GM19397 (cell line): ENCODE results near the gene TREM2.
"Not testable (repeated sequence)": the region's sequence is repeated elsewhere in the genome, so short reads cannot be mapped to it uniquely, and the experiment has no call there.

Experiments used
- ATAC-seq: cut with Tn5 transposase; IDR thresholded peaks from one replicate; pipeline ENCODE4 v1.9.1; 2021; ENCODE audit warnings: mild to moderate bottlenecking, moderate library complexity; ENCODE audit not compliant: unreplicated experiment

TREM2 gene

DNA sequence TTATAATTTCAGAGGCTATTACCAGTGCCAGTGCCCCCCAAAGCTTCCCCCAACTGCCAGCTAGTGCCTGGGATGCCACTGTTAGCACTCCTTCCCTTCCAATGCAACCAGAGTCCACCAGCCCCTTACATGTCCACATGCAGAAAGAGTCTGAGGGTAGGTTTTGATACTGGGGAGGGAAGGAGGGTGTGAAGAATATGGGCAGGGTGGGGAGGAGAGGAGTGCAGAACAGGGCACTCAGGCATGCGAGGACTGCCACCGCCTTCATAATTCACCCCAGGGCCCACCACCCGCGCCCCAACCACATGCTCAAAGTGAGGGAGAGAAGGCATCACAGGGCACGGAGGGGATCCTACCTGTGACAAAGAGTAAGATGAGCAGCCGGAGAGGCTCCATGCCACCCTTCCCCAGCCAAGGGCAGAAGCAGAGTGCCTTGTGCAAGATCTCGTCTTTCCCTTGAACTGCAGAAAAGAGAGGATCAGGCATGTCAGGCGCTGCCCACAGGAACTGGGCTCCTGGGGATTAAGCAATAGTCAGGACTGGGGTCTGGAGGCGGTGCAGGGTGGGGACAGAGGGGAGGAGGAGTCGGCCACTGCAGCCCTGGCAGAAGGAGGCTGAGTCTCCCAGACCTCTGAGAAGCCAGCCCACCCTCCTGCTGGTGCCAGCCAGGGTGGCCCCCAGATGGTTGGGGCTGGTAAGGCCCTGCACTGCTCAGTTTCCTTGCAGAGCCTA, at the start of gene TREM2:
Gene TREM2, minus strand, starts transcription at position 430 of the 732 bp plus-strand sequence. Its CDS starts 34 bp downstream, at position 396.
- no peak for ATAC-seq

DNA sequence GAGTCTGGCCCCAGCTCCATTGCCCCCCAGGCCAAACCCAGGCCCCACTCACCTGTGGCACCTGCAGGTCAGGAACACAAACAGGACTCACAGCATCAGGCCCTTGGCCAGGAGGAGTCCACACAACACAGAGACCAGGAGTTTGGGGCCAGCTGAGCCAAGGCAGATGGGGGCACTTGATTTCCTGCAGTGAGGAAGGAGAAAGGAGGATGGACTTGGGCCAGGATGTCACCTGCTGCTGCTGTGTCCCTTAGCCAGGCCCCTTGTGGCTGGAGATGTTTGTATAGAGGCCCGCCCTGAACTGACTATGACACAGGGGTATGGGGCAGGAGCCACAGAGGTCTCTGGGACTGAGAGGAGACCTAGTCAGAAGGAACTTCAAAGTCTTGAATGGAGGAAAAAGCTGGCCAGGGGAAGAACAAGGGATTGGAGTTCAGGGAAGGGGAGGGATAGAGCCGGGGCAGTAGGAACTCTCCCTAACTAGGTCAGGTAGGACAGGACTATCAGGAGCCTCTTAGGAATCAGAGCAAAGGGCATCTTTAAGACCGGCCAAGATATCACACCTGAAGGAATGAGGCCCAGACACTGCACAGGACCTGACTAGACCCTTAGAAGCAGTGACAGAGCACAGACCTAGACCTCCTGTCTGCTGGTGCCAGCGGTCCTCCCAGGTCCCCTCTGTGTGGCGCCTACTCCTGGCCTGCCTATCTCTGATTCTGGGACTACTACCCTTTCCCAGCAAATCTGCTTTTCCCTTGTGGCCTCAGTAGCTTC, 46.8 kb upstream of the TREM2 start:
- no peak for ATAC-seq

DNA sequence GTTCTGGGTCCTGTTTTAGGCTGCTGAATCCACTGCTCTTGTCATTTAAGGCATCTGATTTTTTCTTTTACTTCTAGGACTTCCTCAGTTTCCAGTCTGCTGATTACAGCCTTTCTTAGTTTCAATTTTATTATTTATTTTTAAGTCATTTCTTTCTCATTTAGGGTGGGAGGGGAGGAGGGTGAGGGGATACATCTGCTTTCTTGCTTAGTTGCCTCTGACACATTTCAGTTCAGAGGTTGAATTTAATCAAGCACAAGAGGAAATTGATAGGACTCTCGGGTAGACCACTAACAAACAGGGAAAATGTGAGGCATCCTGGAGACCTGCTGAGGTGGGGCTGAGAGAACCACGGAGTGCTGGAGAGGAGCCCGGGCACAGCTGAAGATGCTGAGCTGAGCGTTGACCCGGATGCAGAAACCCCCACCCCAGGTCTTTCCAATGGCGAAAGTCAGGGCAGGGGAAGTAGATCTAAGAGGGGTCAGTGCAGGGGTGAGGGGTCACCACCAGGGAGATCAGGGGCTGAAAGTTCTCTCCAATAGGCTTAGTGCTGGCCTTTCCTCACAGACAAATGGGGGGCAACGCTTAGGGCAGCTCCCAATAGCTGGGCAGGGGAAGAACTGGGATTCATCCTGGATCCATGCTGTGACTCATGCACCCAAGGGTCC, 45.7 kb upstream of the TREM2 start:
- no peak for ATAC-seq

DNA sequence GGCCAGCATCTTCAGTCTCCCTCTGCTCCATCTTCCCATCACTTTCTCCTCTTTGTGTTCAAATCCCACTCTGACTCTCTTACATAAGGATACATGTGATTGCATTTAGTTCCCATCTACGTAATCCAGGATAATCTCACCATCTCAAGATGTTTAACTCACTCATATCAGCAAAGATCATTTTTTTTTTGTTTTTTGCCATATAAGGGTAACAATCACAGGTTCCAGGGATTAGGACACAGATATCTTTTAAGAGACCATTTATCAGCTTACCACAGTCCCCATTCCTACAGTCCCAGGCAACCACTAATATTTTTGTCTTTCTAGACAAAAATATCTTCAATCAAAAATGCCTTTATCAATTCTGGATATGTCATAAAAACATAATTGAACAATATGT, 41.2 kb upstream of the TREM2 start:
- ATAC-seq = no peak

DNA sequence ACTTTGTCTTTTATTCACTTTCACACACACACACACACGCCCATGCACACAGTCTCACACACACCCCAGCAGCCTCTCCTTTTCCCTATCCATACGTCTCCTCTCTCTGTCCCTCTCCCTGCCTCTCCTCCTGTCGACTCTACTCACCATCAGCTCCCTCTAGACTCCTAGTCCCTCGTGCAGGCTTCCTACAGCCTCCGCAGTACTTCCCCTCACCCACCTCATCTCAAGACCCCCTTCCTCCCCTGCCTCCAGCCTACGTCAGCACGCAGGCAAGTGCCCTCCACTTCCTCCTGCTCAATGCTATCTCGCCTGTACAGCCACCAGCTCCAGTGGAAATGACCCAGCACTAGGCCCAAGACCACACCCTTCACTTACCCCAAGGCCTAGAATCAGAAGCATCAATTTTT, 38.9 kb upstream of the TREM2 start:
- ATAC-seq = no peak

DNA sequence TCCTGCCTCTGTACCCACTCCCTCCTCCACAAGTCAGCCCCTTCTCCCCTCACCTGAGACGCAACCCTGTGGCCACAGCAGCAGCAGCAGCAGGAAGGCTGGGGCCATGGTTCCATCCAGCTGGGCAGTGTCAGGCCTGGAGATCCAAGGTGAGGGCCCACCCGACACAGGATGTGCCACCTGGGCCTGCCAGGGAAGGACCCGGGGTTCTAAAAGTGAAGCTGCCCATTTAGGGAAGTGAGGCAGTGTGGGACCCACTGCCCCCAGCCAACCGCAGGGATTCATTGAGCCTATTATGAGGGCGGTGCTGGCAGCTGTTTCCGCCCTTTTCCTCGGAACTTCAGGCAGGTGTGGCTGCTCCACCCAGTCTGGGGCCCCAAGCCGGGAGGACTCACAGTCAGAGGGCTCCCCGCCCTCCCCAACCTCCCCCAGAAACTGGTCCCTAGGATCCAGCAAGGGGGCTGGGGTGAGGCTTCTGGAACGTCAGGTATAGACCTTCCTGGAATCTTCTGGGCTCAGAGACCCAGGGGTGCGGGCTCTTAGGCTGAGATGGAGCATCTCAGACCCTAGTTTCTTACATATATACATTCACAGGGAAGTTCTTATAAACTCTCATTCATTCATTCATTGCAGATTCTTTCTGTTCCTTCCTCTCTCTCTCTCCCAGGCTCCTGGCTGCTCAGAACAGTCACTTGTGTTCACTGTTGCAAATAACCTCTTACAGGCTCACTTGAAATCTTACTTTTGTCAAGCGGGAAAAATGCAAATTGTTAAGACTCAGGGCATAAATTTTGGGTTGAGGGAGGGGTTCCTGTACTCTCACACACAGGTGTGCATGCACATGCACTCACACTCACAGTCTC, 38.2 kb upstream of the TREM2 start, which contains the start of gene TREML2:
Gene TREML2, minus strand, starts transcription at position 249 of the 863 bp plus-strand sequence. Its CDS starts 141 bp downstream, at position 108.
- ATAC-seq = no peak

DNA sequence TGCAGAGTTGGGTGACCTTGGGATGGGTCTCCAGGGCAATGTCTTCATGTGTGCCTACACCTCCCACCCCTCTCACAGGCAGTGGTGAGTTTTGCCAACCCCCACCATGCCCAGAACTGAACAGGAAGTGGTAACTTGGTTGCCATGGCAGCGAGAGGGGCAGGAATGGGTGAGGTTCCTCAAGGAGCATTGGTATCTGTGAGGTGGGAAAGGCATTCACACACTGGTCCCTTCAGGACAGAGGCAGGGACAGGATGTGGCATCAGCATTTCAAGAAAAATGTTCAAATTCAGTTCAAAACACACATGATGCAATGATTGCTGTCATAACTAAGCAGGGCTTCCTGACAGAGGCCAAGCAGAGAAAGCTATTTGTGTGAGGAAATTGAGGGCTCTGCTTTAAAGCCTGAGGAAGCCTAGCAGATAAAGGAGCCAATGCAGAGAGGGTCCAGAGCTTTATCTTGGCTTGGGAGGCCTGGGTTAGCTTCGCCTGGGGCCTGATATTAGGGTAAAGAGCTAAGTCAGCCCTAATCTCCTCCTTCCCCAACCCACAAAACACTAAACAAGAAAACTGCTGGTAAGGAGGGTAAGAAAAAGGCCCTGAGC, 37.5 kb upstream of the TREM2 start:
- ATAC-seq = no peak

DNA sequence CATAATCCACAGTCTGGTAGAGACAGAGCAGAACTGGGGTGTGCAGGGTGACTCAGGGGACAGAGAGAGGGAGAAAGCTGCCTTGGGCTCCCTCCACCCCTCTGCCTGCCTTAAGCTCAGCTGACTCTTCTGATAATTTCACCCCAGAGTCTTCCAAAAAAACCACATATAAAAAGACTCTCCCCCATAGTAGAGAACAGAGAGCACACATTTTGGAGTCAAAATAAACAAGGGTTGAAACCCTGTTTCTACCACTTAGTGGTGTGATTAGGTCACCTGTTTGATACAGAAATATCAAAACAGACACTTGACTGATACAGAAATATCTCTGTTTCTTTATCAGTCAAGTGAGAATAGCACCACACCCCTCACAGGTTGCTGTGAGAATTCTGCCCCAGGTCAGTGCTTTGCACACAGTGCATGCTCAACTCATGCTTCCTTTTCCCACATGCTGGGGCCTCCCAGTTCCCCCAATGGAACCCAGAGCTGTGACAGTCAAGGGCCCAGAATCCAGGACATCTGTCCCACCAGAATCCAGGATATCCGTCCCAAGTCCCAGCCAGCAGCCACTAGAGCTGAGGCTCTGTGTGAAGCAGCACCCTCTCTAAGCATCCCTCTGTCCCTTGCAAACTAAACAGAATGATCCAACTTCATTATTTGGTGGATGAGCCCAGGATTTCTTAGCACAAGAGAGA, 36.8 kb upstream of the TREM2 start:
- no peak for ATAC-seq

DNA sequence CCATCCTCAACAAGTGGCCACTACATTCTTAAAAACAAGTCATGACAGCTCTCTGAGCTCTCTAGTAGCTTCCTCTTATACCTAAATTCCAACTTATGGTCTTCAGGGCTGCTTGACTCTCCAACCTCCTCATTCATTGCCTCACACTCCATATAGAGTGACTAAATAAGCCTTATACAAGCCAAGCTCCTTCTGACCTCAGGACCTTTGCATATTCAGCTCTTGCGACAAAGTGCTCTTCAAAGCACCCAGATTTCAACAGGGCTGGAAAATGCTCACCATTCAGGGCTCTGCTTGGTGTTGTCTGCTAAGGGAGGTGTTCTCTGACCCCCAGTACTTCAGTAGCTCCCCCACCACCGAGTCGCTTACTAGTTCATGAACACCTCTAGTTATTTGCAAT, 34.3 kb upstream of the TREM2 start:
- no peak for ATAC-seq

DNA sequence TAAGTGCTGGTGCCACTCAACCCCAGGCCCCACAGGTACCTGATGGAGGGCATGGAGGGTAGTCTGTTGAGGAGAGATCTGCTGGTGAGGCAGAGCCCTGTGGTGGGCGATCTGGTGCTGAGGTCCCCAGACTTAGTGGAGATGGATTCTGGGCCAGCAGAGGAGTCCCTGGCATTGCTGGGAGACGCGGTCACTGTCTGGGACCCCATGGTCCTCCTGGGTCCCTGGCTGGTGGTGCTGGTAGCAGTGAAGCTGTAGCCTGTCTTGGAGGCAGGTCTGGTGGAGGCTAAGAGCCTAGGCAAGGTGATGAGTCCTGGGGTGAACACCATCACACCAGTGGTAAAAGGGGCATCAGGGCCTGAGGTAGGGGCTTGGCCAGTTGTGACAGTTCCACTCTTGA, 31.5 kb upstream of the TREM2 start:
- no peak for ATAC-seq

DNA sequence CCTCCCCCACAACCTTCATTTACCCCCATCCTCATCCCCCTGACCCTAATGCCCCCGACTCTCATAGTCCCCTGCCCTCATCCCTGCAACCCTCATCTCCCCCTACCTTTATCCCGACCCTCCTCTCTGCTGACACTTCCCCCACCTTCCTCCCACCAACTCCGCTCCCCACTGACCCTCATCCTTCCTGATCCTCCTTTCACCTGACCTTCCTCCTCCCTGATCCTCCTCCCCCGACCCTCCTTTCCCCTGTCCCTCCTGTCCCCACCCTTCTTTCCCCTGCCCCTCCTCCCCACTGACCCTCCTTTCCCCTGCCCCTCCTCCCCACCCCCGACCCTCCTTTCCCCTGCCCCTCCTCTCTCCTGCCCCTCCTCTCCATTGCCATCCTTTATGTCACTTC, 31.0 kb upstream of the TREM2 start:
- ATAC-seq = no peak

DNA sequence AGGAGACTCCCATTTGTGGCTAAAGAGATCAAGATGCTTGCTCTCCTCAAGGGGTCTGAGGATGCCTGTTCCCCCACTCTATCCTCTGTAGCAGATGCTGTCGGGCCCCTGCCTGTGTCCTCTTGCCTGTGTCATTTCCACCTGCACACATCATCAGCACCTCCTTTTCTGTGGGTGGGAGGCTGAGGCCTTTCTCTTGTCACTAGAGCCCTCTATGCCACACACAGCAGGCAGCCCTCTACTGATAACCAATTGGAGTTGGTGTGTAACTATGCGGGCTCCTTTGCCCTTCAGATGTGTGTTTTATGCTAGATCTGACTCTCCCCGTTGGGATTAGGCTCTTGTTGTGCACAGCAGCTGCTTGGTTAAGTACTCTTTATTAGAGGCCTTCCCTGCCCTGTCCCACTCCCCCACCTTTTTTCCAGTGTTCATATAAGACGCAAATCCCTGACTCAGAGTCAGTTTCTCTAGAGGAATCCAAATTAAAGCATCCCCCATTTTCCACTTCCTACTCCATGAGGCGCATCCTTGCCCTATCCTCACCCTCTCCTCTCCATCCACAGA, 30.3 kb upstream of the TREM2 start:
- no peak for ATAC-seq

DNA sequence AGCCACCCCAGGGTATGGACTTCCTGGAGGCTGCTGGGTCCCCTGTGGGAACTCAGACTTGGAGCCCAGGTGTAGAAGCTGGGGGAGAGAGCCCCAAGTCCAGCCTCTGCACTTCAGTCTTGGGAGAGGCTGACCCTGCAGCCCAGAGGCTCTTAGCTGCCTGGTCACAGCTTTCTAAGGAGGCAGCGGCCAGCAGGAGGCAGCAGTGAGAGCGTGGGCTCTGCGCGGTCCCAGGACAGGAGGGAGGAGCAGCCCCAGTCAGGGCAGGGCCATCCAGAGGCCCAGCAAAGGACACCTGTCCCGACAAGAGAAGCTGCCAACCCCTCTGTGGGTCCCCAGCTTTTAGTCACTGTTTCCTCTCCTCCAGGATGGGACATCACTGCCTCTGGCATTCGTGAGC, 28.7 kb upstream of the TREM2 start:
- no peak for ATAC-seq

DNA sequence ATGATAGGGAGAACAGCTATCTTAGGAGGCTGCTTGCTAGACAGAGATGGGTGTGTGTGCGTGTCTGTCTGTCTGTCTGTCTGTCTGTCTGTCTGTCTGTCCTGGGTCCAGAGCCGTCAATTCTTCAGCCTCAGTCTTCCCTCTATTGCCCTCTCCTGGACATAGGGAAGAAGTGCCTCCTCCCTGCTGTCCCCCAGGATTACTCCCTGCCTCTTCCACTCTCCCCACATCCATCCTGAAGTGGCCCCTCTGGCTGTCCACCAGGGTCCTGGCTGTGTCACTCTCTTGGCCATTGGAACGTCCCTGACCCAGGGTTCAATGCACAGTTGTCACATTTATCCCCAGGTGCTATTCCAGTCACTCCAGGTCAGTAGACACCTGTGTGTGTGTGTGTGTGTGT, 27.9 kb upstream of the TREM2 start:
- ATAC-seq = no peak

DNA sequence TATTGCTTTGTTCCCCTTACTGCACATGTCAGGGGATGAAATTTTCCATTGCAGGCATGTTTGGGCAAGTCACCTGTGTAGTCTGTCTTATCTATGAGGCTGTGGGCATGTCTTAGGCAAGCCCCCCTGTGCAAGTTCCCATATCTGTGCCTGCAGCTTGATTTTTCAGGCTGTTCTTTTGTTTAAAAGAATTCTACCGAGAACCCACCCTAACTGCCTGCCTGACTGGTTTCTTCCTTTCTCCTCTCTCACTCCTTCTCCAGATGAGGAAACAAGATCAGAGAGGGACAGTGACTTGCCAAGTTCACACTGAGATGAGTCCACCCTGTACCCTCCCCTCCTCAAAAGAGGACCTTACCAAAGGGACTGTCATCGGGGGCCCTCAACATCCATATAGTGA, 27.1 kb upstream of the TREM2 start:
- no peak for ATAC-seq

DNA sequence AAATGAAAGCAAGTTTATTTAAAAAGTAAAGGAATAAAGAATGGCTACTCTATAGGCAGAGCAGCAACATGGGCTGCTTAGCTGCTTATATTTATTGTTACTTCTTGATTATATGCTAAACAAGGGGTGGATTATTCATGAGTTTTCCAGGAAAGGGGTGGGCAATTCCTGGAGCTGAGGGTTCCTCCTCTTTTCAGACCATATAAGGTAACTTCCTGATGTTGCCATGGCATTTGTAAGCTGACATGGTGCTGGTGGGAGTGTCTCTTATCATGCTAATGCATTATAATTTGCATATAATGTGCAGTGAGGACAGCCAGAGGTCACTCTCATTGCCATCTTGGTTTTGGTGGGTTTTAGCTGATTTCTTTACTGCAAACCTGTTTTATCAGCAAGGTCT, 26.1 kb upstream of the TREM2 start:
- not testable (repeated sequence) for ATAC-seq

DNA sequence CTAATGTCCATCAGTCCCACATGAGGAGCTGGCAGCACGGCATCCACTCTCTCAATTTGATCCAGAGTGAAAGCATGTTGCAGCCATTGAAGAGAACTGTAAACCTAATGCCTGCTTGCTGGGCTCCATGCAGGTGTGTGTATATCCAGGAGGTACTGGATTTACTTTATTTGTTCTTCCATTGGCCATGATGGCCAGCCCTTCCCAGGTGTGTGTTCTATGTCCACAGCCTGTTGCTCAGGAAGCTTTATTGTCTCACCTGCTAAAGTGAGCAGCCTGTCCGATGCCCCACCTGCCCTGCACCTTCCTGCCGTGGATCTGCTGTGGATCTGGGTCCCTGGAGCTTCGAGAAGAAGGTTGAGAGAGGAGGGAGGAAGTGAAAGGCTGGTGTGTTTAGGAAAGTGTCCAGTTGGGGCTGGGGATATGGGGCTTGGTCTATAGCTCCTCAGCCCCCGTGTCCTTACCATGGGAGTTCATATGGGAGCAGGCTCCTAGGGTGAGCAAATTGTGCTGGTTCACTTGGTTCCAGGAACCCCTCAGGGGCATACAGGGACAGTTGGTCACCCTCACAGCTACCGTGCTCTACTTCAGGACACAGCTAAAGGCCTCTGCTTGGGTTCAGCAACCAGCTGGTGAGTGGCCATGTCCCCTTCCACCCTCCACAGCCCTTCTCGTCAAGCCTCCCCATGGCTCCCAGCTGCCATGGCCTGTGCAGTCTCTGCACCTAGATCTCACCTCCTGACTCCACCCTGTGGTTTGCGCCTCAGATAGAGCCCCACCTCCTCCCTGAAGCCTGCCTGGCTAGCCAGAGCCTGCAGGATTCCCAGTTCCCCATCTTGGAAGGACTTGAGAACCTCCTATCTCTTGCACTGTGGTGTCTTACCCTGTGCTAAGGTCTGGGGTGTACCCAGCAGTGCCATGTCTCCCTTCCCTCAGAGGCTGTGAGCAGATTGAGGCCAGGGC, 25.3 kb upstream of the TREM2 start:
- no peak for ATAC-seq

DNA sequence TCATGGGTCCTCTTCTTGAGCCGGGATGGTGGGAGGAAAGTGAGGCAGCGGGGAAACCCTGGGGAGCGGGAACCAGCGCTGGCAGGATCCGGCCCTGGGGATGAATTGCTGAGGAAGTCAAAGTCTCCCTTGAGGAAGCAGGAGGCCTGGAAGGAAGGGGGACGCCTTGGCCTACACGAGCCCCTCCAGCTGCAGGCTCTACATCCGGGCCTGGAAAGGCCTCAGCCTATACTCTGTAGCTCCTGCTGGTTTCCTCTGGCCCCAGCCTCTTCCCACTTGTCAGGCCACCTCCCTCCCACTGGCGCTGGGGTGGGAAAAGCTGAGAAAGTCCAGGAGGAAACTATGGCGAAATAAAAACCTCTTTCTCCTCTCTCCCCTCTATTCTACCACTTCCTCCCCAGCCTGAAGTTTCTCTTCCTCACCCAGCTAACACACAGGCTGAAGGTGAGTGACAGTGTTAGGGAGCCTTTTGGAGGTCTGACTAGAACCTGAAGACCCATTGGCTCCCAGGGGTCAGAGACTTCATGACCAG, 23.2 kb upstream of the TREM2 start:
- ATAC-seq = no peak
